CD4-positive, alpha-beta memory T cell (primary cell): ENCODE data around the gene MTURN. TPM values are rescaled to one million over a fixed set of nuclear protein-coding genes. Genes with fewer than 3 reads are reported as not detected.
"Not testable (repeated sequence)": the region's sequence is repeated elsewhere in the genome, so short reads cannot be mapped to it uniquely, and the experiment has no call there.

ENCODE experiments used
- CTCF ChIA-PET: fragments of 350-600 bp; sonication (Branson Sonifier 250); formaldehyde crosslinking; loops from one replicate; lab custom pipeline; 2021; ENCODE audit warnings: inconsistent platforms; ENCODE audit not compliant: partially characterized antibody; lab: Charles Lee
- POLR2A ChIA-PET: fragments of 350-600 bp; sonication (Branson Sonifier 250); formaldehyde crosslinking; loops from one replicate; lab custom pipeline; 2021; ENCODE audit not compliant: partially characterized antibody; lab: Charles Lee
- DNase-seq, 5 donors: peaks; one replicate each; pipeline versions ENCODE4 v3.0.0 to v3.0.0-alpha.2; 2020 to 2022; ENCODE audit warnings: mixed read lengths in 1 of 5
- H3K27ac ChIP-seq: one replicate; pipeline ENCODE4 v1.7.0; 2013; ENCODE audit warnings: low read depth, low read length
- H3K27me3 ChIP-seq: 2 replicates; pipeline ENCODE4 v1.7.0; 2013; ENCODE audit warnings: mild to moderate bottlenecking, low read length, moderate library complexity; ENCODE audit not compliant: insufficient read depth
- H3K36me3 ChIP-seq: 2 replicates; pipeline ENCODE4 v1.7.0; 2013; ENCODE audit warnings: mild to moderate bottlenecking, low read length, moderate library complexity; ENCODE audit not compliant: insufficient read depth
- H3K4me1 ChIP-seq: 2 replicates; pipeline ENCODE4 v1.7.0; 2013; ENCODE audit warnings: mild to moderate bottlenecking, low read length, moderate library complexity; ENCODE audit not compliant: insufficient read depth
- H3K4me3 ChIP-seq, 2 donors: one replicate each; pipeline ENCODE4 v1.7.0; 2013; ENCODE audit warnings: low read length in 2 of 2, mild to moderate bottlenecking in 1 of 2
- H3K9me3 ChIP-seq, 2 donors: one replicate each; pipeline ENCODE4 v1.7.0; 2013; ENCODE audit warnings: low read length in 2 of 2, control low read depth in 1 of 2; ENCODE audit not compliant: control insufficient read depth in 1 of 2
- H3K27ac Mint-ChIP-seq, 7 donors: one replicate each; pipeline ENCODE4 v1.8.0; 2020 to 2021; ENCODE audit warnings: mixed read lengths in 7 of 7, mild to moderate bottlenecking in 6 of 7, inconsistent platforms in 3 of 7, moderate library complexity in 3 of 7
- H3K27me3 Mint-ChIP-seq, 2 donors: one replicate each; pipeline ENCODE4 v1.8.0; 2020 to 2021; ENCODE audit warnings: mixed read lengths in 2 of 2
- H3K36me3 Mint-ChIP-seq, 2 donors: one replicate each; pipeline ENCODE4 v1.8.0; 2020 to 2021; ENCODE audit warnings: mixed read lengths in 2 of 2, inconsistent platforms in 1 of 2, mild to moderate bottlenecking in 1 of 2
- H3K4me1 Mint-ChIP-seq, 4 donors: one replicate each; pipeline ENCODE4 v1.8.0; 2020 to 2021; ENCODE audit warnings: mixed read lengths in 4 of 4, mild to moderate bottlenecking in 1 of 4
- H3K4me3 Mint-ChIP-seq, 8 donors: one replicate each; pipeline ENCODE4 v1.8.0; 2020 to 2021; ENCODE audit warnings: mixed read lengths in 8 of 8, mild to moderate bottlenecking in 7 of 8, moderate library complexity in 6 of 8, inconsistent platforms in 3 of 8
- H3K9me3 Mint-ChIP-seq, 8 donors: one replicate each; pipeline ENCODE4 v1.8.0; 2020 to 2021; ENCODE audit warnings: mixed read lengths in 8 of 8, mild to moderate bottlenecking in 5 of 8, inconsistent platforms in 3 of 8, moderate library complexity in 1 of 8
- intact Hi-C: fragments of 100-400 bp; cut with micrococcal nuclease; formaldehyde crosslinking; loops from one replicate; pipeline ENCODE4 v1.15.1; 2023
- polyA plus RNA-seq, 2 donors: library from polyadenylated mRNA; unstranded; fragments of 300-500 nt; fragmentation: Illumina TruSeq; gene quantifications; one replicate each; pipeline ENCODE4 v1.2.3, GENCODE V29; 2021
- total RNA-seq, 2 experiments: library from RNA; stranded (reverse); gene quantifications; one replicate each; pipeline ENCODE4 v1.2.3, GENCODE V29; 2021

Gene MTURN
- total and polyA plus RNA-seq, 4 experiments from 2014 or later = 3.2 to 19.2 (median 11.1) TPM

GRCh38 chr7:30183749-30184369 lies 49.1 kb downstream of the MTURN start:
- no peaks in the 10 kb centered on the region for H3K27me3 ChIP-seq
- Mint-ChIP-seq H3K4me3 (no peak overlapping the region), H3K36me3 (no peaks in the 10 kb centered on the region), H3K27me3 (no peaks in the 10 kb centered on the region), H3K9me3 (peaks cover 0 to 16% (median 5%) of the 10 kb centered on the region in 8 donors), H3K4me1 (peaks cover 2 to 6% (median 4%) of the 10 kb centered on the region in 4 donors), H3K27ac (no peak overlapping the region)
- no peak overlapping the region for H3K27ac ChIP-seq
- intact Hi-C loops = no loop called here
- peaks cover 5% of the 10 kb centered on the region for H3K4me1 ChIP-seq
- DNase-seq = no peak
- no peaks in the 10 kb centered on the region for H3K9me3 ChIP-seq
- no peaks in the 10 kb centered on the region for H3K36me3 ChIP-seq
- ChIA-PET CTCF (interaction anchor here (1.2 kb wide), 1 partner anchor 229 kb away, joined by 3 read pairs; no protein-coding TSS in a partner anchor), POLR2A (no interaction called here)
- no peak overlapping the region for H3K4me3 ChIP-seq

- Histone ChIP-seq H3K36me3 (no peaks in the 10 kb centered on the region), H3K4me1 (no peaks in the 10 kb centered on the region), H3K27me3 (no peaks in the 10 kb centered on the region), H3K27ac (no peak overlapping the region), H3K4me3 (no peak overlapping the region), H3K9me3 (no peaks in the 10 kb centered on the region)
- Mint-ChIP-seq H3K9me3 (peaks cover 0 to 16% (median 6%) of the 10 kb centered on the region in 8 donors), H3K27ac (no peak overlapping the region), H3K4me1 (peaks cover 0 to 2% (median 0%) of the 10 kb centered on the region in 4 donors), H3K4me3 (no peak overlapping the region), H3K27me3 (peaks cover 0 to 3% of the 10 kb centered on the region in 2 donors), H3K36me3 (no peaks in the 10 kb centered on the region)
- intact Hi-C loops = no loop called here
- no peak for DNase-seq
- ChIA-PET POLR2A (no interaction called here), CTCF (no interaction called here)
Observed at GRCh38 chr7:30184791-30185487, 50.2 kb downstream of the MTURN start.

GRCh38 chr7:30185496-30185895 lies 50.7 kb downstream of the MTURN start:
- H3K4me3 Mint-ChIP-seq = no peak overlapping the region
- ChIA-PET CTCF (no interaction called here), POLR2A (no interaction called here)
- Histone ChIP-seq H3K36me3 (no peaks in the 10 kb centered on the region), H3K4me3 (no peak overlapping the region), H3K27ac (no peak overlapping the region), H3K4me1 (no peaks in the 10 kb centered on the region), H3K9me3 (no peaks in the 10 kb centered on the region), H3K27me3 (no peaks in the 10 kb centered on the region)
- no peak for DNase-seq
- H3K36me3 Mint-ChIP-seq = no peaks in the 10 kb centered on the region
- H3K9me3 Mint-ChIP-seq = peaks cover 0 to 16% (median 6%) of the 10 kb centered on the region in 8 donors
- H3K27me3 Mint-ChIP-seq = peaks cover 0 to 3% of the 10 kb centered on the region in 2 donors
- intact Hi-C loops = no loop called here
- H3K27ac Mint-ChIP-seq = no peak overlapping the region
- no peaks in the 10 kb centered on the region for H3K4me1 Mint-ChIP-seq

- no peak overlapping the region for H3K27ac ChIP-seq
- H3K4me3 ChIP-seq = no peak overlapping the region
- ChIA-PET POLR2A (no interaction called here), CTCF (no interaction called here)
- intact Hi-C loops = no loop called here
- H3K27ac Mint-ChIP-seq = no peak overlapping the region
- no peaks in the 10 kb centered on the region for H3K4me1 ChIP-seq
- DNase-seq = no peak
- no peak overlapping the region for H3K4me3 Mint-ChIP-seq
- H3K9me3 ChIP-seq = no peaks in the 10 kb centered on the region
- peaks cover 0 to 16% (median 6%) of the 10 kb centered on the region in 8 donors for H3K9me3 Mint-ChIP-seq
- no peaks in the 10 kb centered on the region for H3K4me1 Mint-ChIP-seq
- no peaks in the 10 kb centered on the region for H3K36me3 Mint-ChIP-seq
- no peaks in the 10 kb centered on the region for H3K27me3 ChIP-seq
- no peaks in the 10 kb centered on the region for H3K36me3 ChIP-seq
- H3K27me3 Mint-ChIP-seq = peaks cover 0 to 3% of the 10 kb centered on the region in 2 donors
Observed at GRCh38 chr7:30186725-30187124, 51.9 kb downstream of the MTURN start.

GRCh38 chr7:30187513-30187912 lies 52.7 kb downstream of the MTURN start:
- ChIA-PET CTCF (no interaction called here), POLR2A (no interaction called here)
- Mint-ChIP-seq H3K4me1 (no peaks in the 10 kb centered on the region), H3K36me3 (no peaks in the 10 kb centered on the region), H3K27ac (no peak overlapping the region), H3K4me3 (no peak overlapping the region), H3K9me3 (peaks cover 0 to 16% (median 6%) of the 10 kb centered on the region in 8 donors), H3K27me3 (peaks cover 0 to 3% of the 10 kb centered on the region in 2 donors)
- no peaks in the 10 kb centered on the region for H3K4me1 ChIP-seq
- no peak overlapping the region for H3K27ac ChIP-seq
- no peaks in the 10 kb centered on the region for H3K36me3 ChIP-seq
- H3K27me3 ChIP-seq = no peaks in the 10 kb centered on the region
- H3K4me3 ChIP-seq = no peak overlapping the region
- DNase-seq = no peak
- no peaks in the 10 kb centered on the region for H3K9me3 ChIP-seq
- intact Hi-C loops = no loop called here

- H3K36me3 Mint-ChIP-seq, H3K4me1 Mint-ChIP-seq, H3K9me3 ChIP-seq, CTCF ChIA-PET, H3K27ac Mint-ChIP-seq, POLR2A ChIA-PET, intact Hi-C loops, H3K36me3 ChIP-seq, H3K27me3 Mint-ChIP-seq, H3K27me3 ChIP-seq, H3K4me3 Mint-ChIP-seq, H3K27ac ChIP-seq, H3K4me1 ChIP-seq, H3K4me3 ChIP-seq, DNase-seq: not testable (repeated sequence)
- H3K9me3 Mint-ChIP-seq = peaks cover 0 to 16% (median 5%) of the 10 kb centered on the region in 8 donors
Observed at GRCh38 chr7:30188381-30188780, 53.6 kb downstream of the MTURN start.

- intact Hi-C loops = no loop called here
- Mint-ChIP-seq H3K4me1 (no peaks in the 10 kb centered on the region), H3K9me3 (peaks cover 0 to 16% (median 5%) of the 10 kb centered on the region in 8 donors), H3K36me3 (no peaks in the 10 kb centered on the region), H3K4me3 (no peak overlapping the region), H3K27ac (no peak overlapping the region), H3K27me3 (peaks cover 0 to 3% of the 10 kb centered on the region in 2 donors)
- no peaks in the 10 kb centered on the region for H3K9me3 ChIP-seq
- CTCF ChIA-PET = no interaction called here
- no peak overlapping the region for H3K4me3 ChIP-seq
- no peaks in the 10 kb centered on the region for H3K27me3 ChIP-seq
- no peak for DNase-seq
- POLR2A ChIA-PET = no interaction called here
- H3K4me1 ChIP-seq = no peaks in the 10 kb centered on the region
- H3K27ac ChIP-seq = no peak overlapping the region
- no peaks in the 10 kb centered on the region for H3K36me3 ChIP-seq
Observed at GRCh38 chr7:30188811-30189210, 54.0 kb downstream of the MTURN start.
